Mesothelial cell of epicardium (in vitro differentiated cells): ENCODE data around the gene GAGE10. TPM values are rescaled to one million over a fixed set of nuclear protein-coding genes. Genes with fewer than 3 reads are reported as not detected.
"Not testable (repeated sequence)": the region's sequence is repeated elsewhere in the genome, so short reads cannot be mapped to it uniquely, and the experiment has no call there.

Experiments
- DNase-seq, 2 experiments: peaks; one replicate each; pipeline ENCODE4 v3.0.0; 2021; ENCODE audit warnings: low spot score in 2 of 2; ENCODE audit not compliant: unreplicated experiment in 2 of 2
- H3K27ac Mint-ChIP-seq: 2 replicates; pipeline ENCODE4 v1.8.0; 2021; ENCODE audit warnings: mixed read lengths
- H3K27me3 Mint-ChIP-seq: 2 replicates; pipeline ENCODE4 v1.8.0; 2021; ENCODE audit warnings: low read depth, mixed read lengths
- H3K36me3 Mint-ChIP-seq: 2 replicates; pipeline ENCODE4 v1.8.0; 2021; ENCODE audit warnings: mixed read lengths
- H3K4me1 Mint-ChIP-seq: 2 replicates; pipeline ENCODE4 v1.8.0; 2021; ENCODE audit warnings: mixed read lengths
- H3K4me3 Mint-ChIP-seq: 2 replicates; pipeline ENCODE4 v1.8.0; 2021; ENCODE audit warnings: mild to moderate bottlenecking, moderate library complexity, mixed read lengths
- H3K9me3 Mint-ChIP-seq: 2 replicates; pipeline ENCODE4 v1.8.0; 2021; ENCODE audit warnings: mixed read lengths
- total RNA-seq: library from RNA; stranded (reverse); gene quantifications from 3 replicates; pipeline ENCODE4 v1.2.1, GENCODE V29; 2021

Gene GAGE10
- total RNA-seq, 1 donor from 2014 or later = not detected

DNA sequence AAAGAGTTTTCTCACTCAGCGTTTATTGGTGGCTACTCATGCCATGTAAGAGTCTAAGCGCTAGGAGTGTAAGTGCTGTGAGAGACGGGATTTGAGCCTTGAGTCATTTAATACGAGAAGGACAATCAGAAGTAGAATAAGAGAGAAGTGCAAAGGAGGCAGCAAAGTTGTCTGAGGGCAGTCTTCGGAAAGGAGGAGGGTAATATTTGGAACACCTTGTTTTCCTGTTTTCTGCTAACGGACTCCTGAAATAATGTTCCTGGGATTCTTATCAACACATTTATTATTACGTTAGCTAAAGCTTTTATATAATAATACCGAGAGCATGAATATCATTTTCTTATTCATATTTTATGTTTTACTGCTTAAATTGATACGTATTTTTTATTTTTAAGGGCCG lies 42.0 kb downstream of the GAGE10 start:
- H3K9me3 Mint-ChIP-seq, H3K4me1 Mint-ChIP-seq, H3K36me3 Mint-ChIP-seq, H3K27ac Mint-ChIP-seq, DNase-seq, H3K4me3 Mint-ChIP-seq, H3K27me3 Mint-ChIP-seq: not testable (repeated sequence)

DNA sequence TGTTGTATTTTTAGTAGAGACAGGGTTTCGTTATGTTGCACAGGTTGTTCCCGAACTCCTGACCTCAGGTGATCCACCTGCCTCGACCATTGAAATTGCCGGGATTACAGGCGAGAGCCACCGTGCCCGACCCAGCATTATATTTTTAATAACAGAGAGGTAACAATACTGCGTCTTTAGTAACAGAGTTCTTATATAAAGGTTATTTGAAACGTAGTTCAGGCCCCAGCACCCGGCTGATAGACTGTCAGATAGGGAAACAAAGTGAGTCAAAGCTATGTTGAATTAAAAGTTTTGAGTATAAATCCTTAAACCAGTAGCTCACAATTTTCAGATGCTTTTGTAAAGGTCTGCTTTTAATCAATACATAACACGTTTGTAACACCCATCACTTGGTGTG lies 42.7 kb downstream of the GAGE10 start:
- H3K36me3 Mint-ChIP-seq, H3K9me3 Mint-ChIP-seq, H3K4me3 Mint-ChIP-seq: not testable (repeated sequence)

More for the DNA sequence above, 42.7 kb downstream of the GAGE10 start:
- not testable (repeated sequence) for H3K4me1 Mint-ChIP-seq, H3K27me3 Mint-ChIP-seq, DNase-seq, H3K27ac Mint-ChIP-seq

Other genes with a start within 250 kb of the GAGE10 start
- gene CCDC120, start 244.6 kb upstream of the GAGE10 start, total RNA-seq = 33.5 to 35.1 TPM (median 33.7 TPM) in 3 replicates
- gene PRAF2, start 229.6 kb upstream of the GAGE10 start, total RNA-seq = 30.5 to 32.0 TPM (median 31.7 TPM) in 3 replicates
- gene WDR45, start 223.8 kb upstream of the GAGE10 start, total RNA-seq = 48.6 to 59.9 TPM (median 53.2 TPM) in 3 replicates
- 16.4 to 18.2 TPM (median 17.2 TPM) in 3 replicates for gene GPKOW, start 179.9 kb upstream of the GAGE10 start, total RNA-seq
- 6.3 to 7.1 TPM (median 6.4 TPM) in 3 replicates for gene MAGIX, start 140.9 kb upstream of the GAGE10 start, total RNA-seq
- 37.5 to 38.1 TPM (median 37.8 TPM) in 3 replicates for gene PLP2, start 131.7 kb upstream of the GAGE10 start, total RNA-seq
- gene PRICKLE3, start 117.3 kb upstream of the GAGE10 start, total RNA-seq = 11.9 to 13.5 TPM (median 13.4 TPM) in 3 replicates
- gene SYP, start 103.5 kb upstream of the GAGE10 start, total RNA-seq = 0.27 to 0.33 TPM (median 0.32 TPM) in 3 replicates
- gene CACNA1F, start 70.3 kb upstream of the GAGE10 start, total RNA-seq = 0.32 to 0.75 TPM (median 0.47 TPM) in 3 replicates
- 15.4 to 17.5 TPM (median 15.7 TPM) in 3 replicates for gene CCDC22, start 68.2 kb upstream of the GAGE10 start, total RNA-seq
- 0.27 to 0.34 TPM (median 0.32 TPM) in 3 replicates for gene FOXP3, start 38.9 kb upstream of the GAGE10 start, total RNA-seq
- 8.9 to 11.4 TPM (median 9.6 TPM) in 3 replicates for gene PPP1R3F, start 33.9 kb upstream of the GAGE10 start, total RNA-seq
- not detected in 3 replicates for gene GAGE12J, start 18.4 kb downstream of the GAGE10 start, total RNA-seq
- not detected in 3 replicates for gene GAGE13, start 27.9 kb downstream of the GAGE10 start, total RNA-seq
- not detected in 3 replicates for gene GAGE12C, start 228.5 kb downstream of the GAGE10 start, total RNA-seq
- gene GAGE12D, start 238.1 kb downstream of the GAGE10 start, total RNA-seq = not detected in 3 replicates
- not detected in 3 replicates for gene GAGE12E, start 247.6 kb downstream of the GAGE10 start, total RNA-seq